Trophoblast cell (in vitro differentiated cells and primary cell): ENCODE results near the gene TCF7L1.

Experiments
- DNase-seq, 2 donors: peaks; one replicate each; pipeline ENCODE4 v3.0.0-alpha.2; 2016
- H2AFZ ChIP-seq: 2 replicates; pipeline ENCODE4 v1.6.1; 2013; ENCODE audit warnings: low read length, moderate library complexity, mild to moderate bottlenecking; ENCODE audit not compliant: insufficient read depth, poor library complexity
- H2AK5ac ChIP-seq: 2 replicates; pipeline ENCODE4 v1.6.1; 2013; ENCODE audit warnings: mild to moderate bottlenecking, low read length
- H2BK120ac ChIP-seq: 2 replicates; pipeline ENCODE4 v1.6.1; 2013; ENCODE audit warnings: low read length, mild to moderate bottlenecking, moderate library complexity; ENCODE audit not compliant: insufficient read depth, poor library complexity
- H2BK12ac ChIP-seq: 2 replicates; pipeline ENCODE4 v1.6.1; 2013; ENCODE audit warnings: mild to moderate bottlenecking, low read length, moderate library complexity
- H2BK5ac ChIP-seq: 2 replicates; pipeline ENCODE4 v1.6.1; 2013; ENCODE audit warnings: low read length, low read depth, moderate library complexity, mild to moderate bottlenecking; ENCODE audit not compliant: poor library complexity
- H3K14ac ChIP-seq: 2 replicates; pipeline ENCODE4 v1.6.1; 2013; ENCODE audit warnings: mild to moderate bottlenecking, low read length
- H3K18ac ChIP-seq: 2 replicates; pipeline ENCODE4 v1.6.1; 2013; ENCODE audit warnings: mild to moderate bottlenecking, low read length
- H3K23ac ChIP-seq: 2 replicates; pipeline ENCODE4 v1.6.1; 2013; ENCODE audit warnings: low read length
- H3K27ac ChIP-seq: 2 replicates; pipeline ENCODE4 v1.5.1; 2013; ENCODE audit warnings: low read depth, mild to moderate bottlenecking, inconsistent platforms, low read length, moderate library complexity
- H3K27me3 ChIP-seq: 2 replicates; pipeline ENCODE4 v1.6.1; 2013; ENCODE audit warnings: inconsistent platforms, mild to moderate bottlenecking, low read length, moderate library complexity; ENCODE audit not compliant: insufficient read depth
- H3K36me3 ChIP-seq, 2 experiments: 1 replicate in 1 of 2; 2 replicates in 1 of 2; pipeline ENCODE4 v1.6.1; 2013; ENCODE audit warnings: low read length in 2 of 2, mild to moderate bottlenecking in 2 of 2, moderate library complexity in 1 of 2; ENCODE audit not compliant: insufficient read depth in 2 of 2, control insufficient read depth in 1 of 2
- H3K4ac ChIP-seq: 2 replicates; pipeline ENCODE4 v1.6.1; 2013; ENCODE audit warnings: low read depth, mild to moderate bottlenecking, low read length, moderate library complexity
- H3K4me1 ChIP-seq, 2 experiments: 1 replicate in 1 of 2; 2 replicates in 1 of 2; pipeline ENCODE4 v1.6.1; 2013; ENCODE audit warnings: low read length in 2 of 2, mild to moderate bottlenecking in 2 of 2, moderate library complexity in 1 of 2; ENCODE audit not compliant: insufficient read depth in 2 of 2, control insufficient read depth in 1 of 2
- H3K4me2 ChIP-seq: 2 replicates; pipeline ENCODE4 v1.6.1; 2013; ENCODE audit warnings: inconsistent platforms, mild to moderate bottlenecking, low read length, moderate library complexity
- H3K4me3 ChIP-seq: 2 replicates; pipeline ENCODE4 v1.5.1; 2013; ENCODE audit warnings: mild to moderate bottlenecking, low read depth, low read length, inconsistent platforms
- H3K79me1 ChIP-seq: one replicate; pipeline ENCODE4 v1.6.1; 2013; ENCODE audit warnings: low read length
- H3K79me2 ChIP-seq: 2 replicates; pipeline ENCODE4 v1.6.1; 2013; ENCODE audit warnings: low read length, mild to moderate bottlenecking; ENCODE audit not compliant: control insufficient read depth, insufficient read depth, poor library complexity
- H3K9ac ChIP-seq: 2 replicates; pipeline ENCODE4 v1.6.1; 2013; ENCODE audit warnings: mild to moderate bottlenecking, low read length
- H3K9me3 ChIP-seq: 2 replicates; pipeline ENCODE4 v1.6.1; 2013; ENCODE audit warnings: low read depth, mild to moderate bottlenecking, control low read depth, inconsistent platforms, low read length; ENCODE audit not compliant: insufficient read depth
- H4K12ac ChIP-seq: 2 replicates; pipeline ENCODE4 v1.6.1; 2013; ENCODE audit warnings: low read depth, mild to moderate bottlenecking, low read length, moderate library complexity
- H4K8ac ChIP-seq: 2 replicates; pipeline ENCODE4 v1.6.1; 2013; ENCODE audit warnings: low read depth, mild to moderate bottlenecking, low read length, moderate library complexity
- H4K91ac ChIP-seq: one replicate; pipeline ENCODE4 v1.6.1; 2013; ENCODE audit warnings: low read depth, mild to moderate bottlenecking, low read length, moderate library complexity
- WGBS: extraction: QIAGEN DNeasy Blood & Tissue Kit; methylation state at CpG from one replicate; pipeline ENCODE4 v1.1.7; 2013; ENCODE audit warnings: missing lambda C conversion rate; ENCODE audit not compliant: insufficient read length, insufficient coverage; ENCODE audit errors: extremely low coverage; 5-methylcytosine and 5-hydroxymethylcytosine counted together

TCF7L1 gene

DNA sequence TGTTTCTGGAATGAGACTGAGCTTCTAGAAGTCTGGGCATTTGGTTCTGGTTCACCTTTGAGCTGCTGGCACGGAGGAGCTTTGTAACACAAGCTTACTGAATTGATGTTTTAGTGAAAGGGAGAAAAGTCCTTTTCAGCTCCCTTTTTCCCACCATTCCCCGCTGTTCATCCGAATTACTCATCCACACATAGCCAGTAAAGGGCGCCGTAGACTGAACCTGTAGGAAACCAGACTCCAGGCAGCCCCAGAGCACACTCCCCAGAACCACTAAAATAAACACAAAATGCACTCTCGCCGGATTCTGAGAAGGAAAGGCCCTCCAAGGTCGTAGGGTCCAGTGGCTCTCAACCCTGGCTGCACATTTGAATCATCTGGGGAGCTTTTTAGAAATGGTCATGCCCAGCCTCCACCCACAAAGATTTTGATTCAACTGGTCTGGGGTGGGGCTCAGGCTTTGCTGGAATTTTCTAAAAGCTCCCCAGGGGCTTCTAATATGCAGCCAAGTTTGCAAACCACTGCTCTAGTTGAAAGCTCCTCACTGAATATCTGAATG, 29.6 kb downstream of the TCF7L1 start:
- no peaks in the 10 kb centered on the region for H3K9me3 ChIP-seq
- DNase-seq, result no peak
- H3K4ac ChIP-seq, result no peak overlapping the region
- H3K18ac ChIP-seq, result no peak overlapping the region
- no peak overlapping the region for H3K14ac ChIP-seq
- no peak overlapping the region for H2BK120ac ChIP-seq
- H3K9ac ChIP-seq, result no peak overlapping the region
- no peak overlapping the region for H4K12ac ChIP-seq
- H2AK5ac ChIP-seq, result no peak overlapping the region
- WGBS, result no CpG with 5 or more reads among the region's 8 CpGs
- H3K27ac ChIP-seq, result no peak overlapping the region
- H2BK5ac ChIP-seq, result no peak overlapping the region
- H4K8ac ChIP-seq, result no peak overlapping the region
- H3K79me2 ChIP-seq, result no peaks in the 10 kb centered on the region
- peaks cover 0 to 12% of the 10 kb centered on the region in 2 experiments for H3K4me1 ChIP-seq
- no peaks in the 10 kb centered on the region for H3K79me1 ChIP-seq
- no peak overlapping the region for H3K4me2 ChIP-seq
- no peaks in the 10 kb centered on the region for H3K36me3 ChIP-seq
- no peak overlapping the region for H4K91ac ChIP-seq
- H3K27me3 ChIP-seq, result no peaks in the 10 kb centered on the region
- H2BK12ac ChIP-seq, result no peak overlapping the region
- H2AFZ ChIP-seq, result no peak overlapping the region
- H3K4me3 ChIP-seq, result no peak overlapping the region
- no peak overlapping the region for H3K23ac ChIP-seq

GRCh38 chr2:85163675-85164074, 30.5 kb downstream of the TCF7L1 start:
- Histone ChIP-seq H3K23ac (no peak overlapping the region), H3K4ac (no peak overlapping the region), H3K27me3 (no peaks in the 10 kb centered on the region), H3K79me1 (no peaks in the 10 kb centered on the region), H4K8ac (no peak overlapping the region), H4K91ac (no peak overlapping the region), H3K9me3 (no peaks in the 10 kb centered on the region), H4K12ac (no peak overlapping the region), H2BK120ac (no peak overlapping the region), H2BK12ac (no peak overlapping the region), H3K27ac (no peak overlapping the region), H3K4me2 (no peak overlapping the region), H3K79me2 (no peaks in the 10 kb centered on the region), H3K9ac (no peak overlapping the region), H2BK5ac (no peak overlapping the region), H3K14ac (no peak overlapping the region), H2AFZ (no peak overlapping the region), H3K18ac (no peak overlapping the region), H2AK5ac (no peak overlapping the region), H3K36me3 (no peaks in the 10 kb centered on the region), H3K4me3 (no peak overlapping the region), H3K4me1 (peaks cover 0 to 11% of the 10 kb centered on the region in 2 experiments)
- WGBS, result no CpG with 5 or more reads among the region's 3 CpGs
- DNase-seq, result no peak

- no peak overlapping the region for H4K8ac ChIP-seq
- H3K27ac ChIP-seq, result no peak overlapping the region
- no peak overlapping the region for H2AFZ ChIP-seq
- H3K4ac ChIP-seq, result no peak overlapping the region
- H3K79me2 ChIP-seq, result no peaks in the 10 kb centered on the region
- no peak overlapping the region for H2BK12ac ChIP-seq
- H3K9me3 ChIP-seq, result no peaks in the 10 kb centered on the region
- no peak overlapping the region for H4K91ac ChIP-seq
- no peak overlapping the region for H3K18ac ChIP-seq
- no peaks in the 10 kb centered on the region for H3K36me3 ChIP-seq
- no peak overlapping the region for H2AK5ac ChIP-seq
- peaks cover 0 to 8% of the 10 kb centered on the region in 2 experiments for H3K4me1 ChIP-seq
- no peak overlapping the region for H3K14ac ChIP-seq
- H3K27me3 ChIP-seq, result no peaks in the 10 kb centered on the region
- no peak overlapping the region for H4K12ac ChIP-seq
- H2BK5ac ChIP-seq, result no peak overlapping the region
- H3K4me2 ChIP-seq, result no peak overlapping the region
- DNase-seq, result no peak
- no peak overlapping the region for H3K23ac ChIP-seq
- no CpG with 5 or more reads among the region's 8 CpGs for WGBS
- H3K4me3 ChIP-seq, result no peak overlapping the region
- H3K79me1 ChIP-seq, result no peaks in the 10 kb centered on the region
- H2BK120ac ChIP-seq, result no peak overlapping the region
- H3K9ac ChIP-seq, result no peak overlapping the region
Observed at GRCh38 chr2:85164145-85164569, 31.0 kb downstream of the TCF7L1 start.

DNA sequence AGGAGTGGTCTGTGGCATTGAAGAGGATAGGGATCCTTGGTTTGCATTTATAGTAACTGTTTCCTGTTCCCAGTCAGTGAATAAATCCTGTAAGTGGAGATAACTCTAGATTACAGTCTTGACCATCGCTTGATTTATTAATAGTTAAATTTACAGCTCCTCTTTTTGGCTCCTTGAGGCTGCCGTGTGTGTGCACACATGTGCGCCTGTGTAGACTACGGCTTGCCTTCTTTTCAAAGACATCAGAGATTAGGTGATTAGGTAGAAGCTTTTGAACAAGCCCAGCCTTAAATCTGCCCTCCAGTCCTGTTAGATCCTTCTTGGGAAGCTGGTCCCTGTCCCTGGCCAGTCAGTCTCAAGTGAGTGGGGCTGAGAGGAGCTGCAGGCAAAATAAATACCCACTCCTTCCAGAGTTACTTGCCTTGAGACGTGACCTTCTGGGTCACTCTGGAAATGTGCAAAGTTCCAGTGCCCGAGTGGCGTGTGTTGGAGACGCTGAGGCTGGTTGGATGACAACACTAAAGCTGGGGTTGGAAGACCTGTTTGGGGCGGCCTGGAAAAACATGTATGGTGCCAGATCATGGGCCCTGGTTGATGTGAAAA, 32.0 kb downstream of the TCF7L1 start:
- Histone ChIP-seq H4K8ac (no peak overlapping the region), H3K14ac (no peak overlapping the region), H3K27me3 (no peaks in the 10 kb centered on the region), H2AFZ (no peak overlapping the region), H3K4me3 (no peak overlapping the region), H3K9ac (no peak overlapping the region), H2BK5ac (no peak overlapping the region), H4K12ac (no peak overlapping the region), H2AK5ac (no peak overlapping the region), H3K36me3 (no peaks in the 10 kb centered on the region), H3K4ac (no peak overlapping the region), H2BK12ac (no peak overlapping the region), H3K79me1 (no peaks in the 10 kb centered on the region), H2BK120ac (no peak overlapping the region), H3K18ac (no peak overlapping the region), H3K23ac (no peak overlapping the region), H4K91ac (no peak overlapping the region), H3K4me2 (no peak overlapping the region), H3K79me2 (no peaks in the 10 kb centered on the region), H3K27ac (no peak overlapping the region), H3K4me1 (peaks cover 0 to 8% of the 10 kb centered on the region in 2 experiments), H3K9me3 (no peaks in the 10 kb centered on the region)
- WGBS, result no CpG with 5 or more reads among the region's 9 CpGs
- DNase-seq, result no peak
